Pulmonary artery endothelial cell (primary cell): ENCODE data around the gene ARID1B. TPM values are rescaled to one million over a fixed set of nuclear protein-coding genes. Genes with fewer than 3 reads are reported as not detected.
"Not testable (repeated sequence)": the region's sequence is repeated elsewhere in the genome, so short reads cannot be mapped to it uniquely, and the experiment has no call there.

ENCODE experiments used
- DNase-seq: peaks from one replicate; pipeline ENCODE4 v3.0.0-alpha.2; 2011; ENCODE audit warnings: low read depth, low spot score
- total RNA-seq: library from RNA; depleted of rRNA; stranded (reverse); fragments of >200 nt; gene quantifications from 2 replicates; pipeline ENCODE4 v1.2.3, GENCODE V29; 2014

ARID1B gene
- total RNA-seq, 1 donor from 2014 or later, result 26.4 TPM

GRCh38 chr6:156956286-156956685 lies 179.1 kb downstream of the ARID1B start:
- DNase-seq, result no peak

DNA sequence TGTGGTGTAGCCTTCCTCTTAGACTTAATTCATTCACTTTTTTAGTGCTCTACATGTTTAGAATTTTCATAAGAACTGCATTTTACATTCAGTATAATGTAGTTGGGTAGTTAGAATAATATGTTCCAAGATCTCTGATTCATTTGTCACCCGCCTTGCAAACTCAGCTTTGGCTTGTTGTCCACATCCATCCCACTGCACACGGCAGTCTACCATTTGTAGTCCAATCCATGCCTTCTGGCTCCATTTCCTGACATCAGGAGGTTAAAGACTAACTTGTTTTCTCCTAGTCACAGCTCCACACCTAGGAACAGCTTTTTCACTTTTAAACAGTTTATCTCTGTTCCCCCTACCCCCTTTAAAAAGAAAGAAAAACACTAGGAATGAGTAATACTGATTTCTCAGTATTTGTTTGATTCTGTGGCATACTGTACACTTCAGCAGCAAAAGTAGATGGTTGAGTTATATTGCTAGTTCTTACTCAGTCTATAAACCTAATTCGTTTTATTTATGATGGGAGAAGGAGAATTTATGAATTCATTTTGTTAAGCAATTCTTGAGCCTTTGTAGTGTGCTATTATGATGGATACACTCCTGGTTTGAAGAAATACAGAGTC lies 180.9 kb downstream of the ARID1B start:
- DNase-seq, result no peak

GRCh38 chr6:156960525-156960924 lies 183.3 kb downstream of the ARID1B start:
- DNase-seq, result no peak

DNA sequence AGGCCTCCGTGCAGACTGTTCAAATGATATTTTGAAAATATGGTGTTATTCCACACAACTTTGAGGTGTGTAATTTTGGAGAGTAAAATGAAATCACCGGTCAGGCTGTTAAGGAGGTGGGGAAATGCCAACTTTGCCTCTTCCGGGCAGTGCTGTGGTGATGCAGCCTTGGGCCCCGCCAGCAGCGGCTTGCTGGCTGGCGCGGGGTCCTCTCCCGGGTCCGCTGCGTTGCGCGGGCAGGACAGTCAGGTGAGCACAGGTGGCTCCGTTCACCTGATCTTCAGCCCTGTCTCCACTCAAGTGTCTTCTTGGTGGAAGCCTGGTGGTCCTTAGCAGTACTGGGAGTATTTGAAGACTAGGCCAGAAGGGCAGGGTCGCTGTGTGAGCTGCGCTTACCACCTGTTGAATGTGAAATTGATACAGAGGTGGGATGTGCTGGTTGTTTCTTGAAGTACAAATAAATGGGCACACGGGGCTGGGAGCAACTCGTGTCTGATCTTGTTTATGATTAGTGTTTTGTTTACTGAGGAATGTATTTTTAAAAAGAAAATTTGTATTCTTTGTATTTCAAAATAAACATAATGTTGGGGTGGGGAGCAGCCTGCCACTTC lies 184.2 kb downstream of the ARID1B start:
- DNase-seq, result no peak

GRCh38 chr6:156963712-156964700 lies 186.8 kb downstream of the ARID1B start:
- DNase-seq, result no peak

- no peak for DNase-seq
Observed at GRCh38 chr6:156967852-156968251, 190.7 kb downstream of the ARID1B start.

- no peak for DNase-seq
Observed at GRCh38 chr6:156969233-156969632, 192.1 kb downstream of the ARID1B start.

DNA sequence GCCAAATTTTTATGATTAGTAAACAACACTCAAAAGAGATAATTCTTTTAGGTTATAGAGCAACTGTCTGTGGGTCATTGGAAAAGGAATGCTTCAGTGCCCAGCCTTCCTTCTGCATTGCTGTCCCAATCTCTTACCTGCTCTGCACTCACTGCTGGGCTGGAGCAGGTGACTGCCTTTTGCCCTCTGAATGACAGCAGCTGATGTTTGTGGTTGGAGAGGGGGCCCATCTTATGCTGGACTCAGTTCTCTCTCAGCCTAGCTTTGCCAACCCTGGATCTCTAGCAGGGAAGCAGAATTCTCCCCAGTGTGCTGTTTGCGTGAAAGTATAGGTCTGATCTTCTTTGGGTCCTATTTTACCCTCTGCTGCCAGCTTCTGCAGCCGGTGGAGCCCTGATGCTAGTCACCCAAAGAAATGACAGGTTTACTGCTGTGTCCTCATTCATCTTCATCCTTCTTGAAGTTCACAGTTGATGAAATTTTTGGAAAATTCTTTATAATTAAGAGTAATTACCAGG lies 193.5 kb downstream of the ARID1B start:
- DNase-seq, result no peak

GRCh38 chr6:156971153-156971885 lies 194.1 kb downstream of the ARID1B start:
- DNase-seq, result no peak

DNA sequence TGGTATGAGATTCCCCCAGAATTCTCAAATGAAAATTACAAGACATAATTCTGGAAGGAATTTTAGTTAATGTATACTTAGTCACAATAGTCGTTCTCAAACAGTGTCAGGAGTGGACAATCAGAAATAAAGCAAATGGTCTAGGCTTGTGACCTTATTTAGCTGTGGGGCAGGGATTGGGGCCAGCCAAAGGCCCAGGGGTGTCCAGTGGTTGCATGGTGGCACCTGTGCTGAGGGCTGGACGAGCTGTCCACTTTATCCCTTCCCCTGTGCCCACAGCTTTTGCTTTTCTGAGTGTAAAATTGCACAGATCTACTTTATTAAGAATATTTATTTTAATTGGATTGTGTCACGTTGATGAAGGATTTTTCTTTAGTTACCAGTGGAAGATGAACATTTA lies 195.0 kb downstream of the ARID1B start:
- DNase-seq, result no peak

- no peak for DNase-seq
Observed at GRCh38 chr6:156974830-156975261, 197.7 kb downstream of the ARID1B start.

GRCh38 chr6:156975414-156975813 lies 198.2 kb downstream of the ARID1B start:
- DNase-seq, result no peak

DNA sequence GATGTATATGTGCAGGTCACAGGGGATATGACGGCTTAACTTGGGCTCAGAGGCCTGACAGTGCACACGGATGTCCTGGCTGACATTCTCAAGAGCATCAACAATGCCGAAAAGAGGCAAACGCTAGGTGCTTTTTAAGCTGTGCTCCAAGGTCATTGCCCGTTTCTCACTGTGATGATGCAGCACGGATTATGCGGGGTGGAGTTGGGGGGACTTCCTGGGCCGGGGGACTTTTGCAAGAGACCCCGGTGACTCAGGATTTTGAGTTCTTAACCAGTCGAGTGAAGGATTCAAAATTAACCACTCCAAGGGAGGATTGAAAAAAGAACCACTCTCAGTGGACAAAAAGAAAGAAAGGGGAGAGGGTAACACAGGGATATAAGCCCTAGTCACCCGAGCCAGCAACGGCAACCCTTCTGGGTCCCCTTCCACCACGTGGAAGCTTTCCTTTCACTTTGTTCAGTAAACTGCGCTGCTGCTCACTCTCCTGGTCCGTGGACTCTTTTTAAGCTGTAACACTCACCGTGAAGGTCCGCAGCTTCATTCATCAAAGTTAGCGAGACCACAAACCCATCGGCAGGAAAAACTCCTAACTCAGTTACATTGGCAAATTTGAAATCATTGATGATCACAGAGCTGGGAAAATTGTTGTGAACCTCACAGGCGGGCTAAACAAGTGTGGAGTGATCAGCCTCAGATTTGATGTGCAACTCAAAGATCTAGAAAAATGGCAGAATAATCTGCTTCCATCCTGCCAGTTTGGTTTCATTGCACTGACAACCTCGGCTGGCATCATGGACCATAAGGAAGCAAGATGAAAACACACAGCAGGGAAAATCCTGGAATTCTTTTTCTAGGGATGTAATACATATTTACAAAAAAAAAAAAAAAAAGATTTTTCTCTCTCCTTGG lies 199.3 kb downstream of the ARID1B start:
- DNase-seq, result no peak

- DNase-seq, result no peak
Observed at GRCh38 chr6:156977527-156978291, 200.5 kb downstream of the ARID1B start.

- DNase-seq, result no peak
Observed at GRCh38 chr6:156978948-156979347, 201.8 kb downstream of the ARID1B start.

- no peak for DNase-seq
Observed at GRCh38 chr6:156980515-156980914, 203.3 kb downstream of the ARID1B start.

- DNase-seq, result no peak
Observed at GRCh38 chr6:156980948-156981347, 203.8 kb downstream of the ARID1B start.

GRCh38 chr6:156982168-156982567 lies 205.0 kb downstream of the ARID1B start:
- DNase-seq, result no peak

- DNase-seq, result not testable (repeated sequence)
Observed at GRCh38 chr6:156982864-156983263, 205.7 kb downstream of the ARID1B start.
